GM19438 (cell line): ENCODE results near the gene HRC.
"Not testable (repeated sequence)": the region's sequence is repeated elsewhere in the genome, so short reads cannot be mapped to it uniquely, and the experiment has no call there.

Experiments used
- ATAC-seq: cut with Tn5 transposase; IDR thresholded peaks from one replicate; pipeline ENCODE4 v1.9.1; 2021; ENCODE audit warnings: low read depth; ENCODE audit not compliant: unreplicated experiment

The HRC gene

GRCh38 chr19:49136771-49137171 is 18.4 kb downstream of the HRC start:
- ATAC-seq = no peak

- no peak for ATAC-seq
Measured at GRCh38 chr19:49135686-49136085, 19.5 kb downstream of the HRC start.

GRCh38 chr19:49133621-49134454 is 21.4 kb downstream of the HRC start:
- no peak for ATAC-seq

- ATAC-seq = no peak
Measured at GRCh38 chr19:49132974-49133609, 22.1 kb downstream of the HRC start.

- ATAC-seq = no peak
Measured at GRCh38 chr19:49130325-49130724, 24.9 kb downstream of the HRC start.

GRCh38 chr19:49129238-49129583 is 26.0 kb downstream of the HRC start:
- no peak for ATAC-seq

GRCh38 chr19:49128545-49129237 is 26.5 kb downstream of the HRC start:
- no peak for ATAC-seq

GRCh38 chr19:49127674-49128544 is 27.3 kb downstream of the HRC start:
- ATAC-seq = peak; percentile 82

- ATAC-seq = not testable (repeated sequence)
Measured at GRCh38 chr19:49127225-49127624, 28.0 kb downstream of the HRC start.

GRCh38 chr19:49126575-49126974 is 28.6 kb downstream of the HRC start:
- no peak for ATAC-seq

- no peak for ATAC-seq
Measured at GRCh38 chr19:49125025-49125731, 30.0 kb downstream of the HRC start.

- ATAC-seq = not testable (repeated sequence)
Measured at GRCh38 chr19:49123285-49123684, 31.9 kb downstream of the HRC start.

GRCh38 chr19:49121841-49122240 is 33.4 kb downstream of the HRC start:
- ATAC-seq = not testable (repeated sequence)

- ATAC-seq = no peak
Measured at GRCh38 chr19:49120868-49121267, 34.3 kb downstream of the HRC start.

- no peak for ATAC-seq
Measured at GRCh38 chr19:49120325-49120683, 34.9 kb downstream of the HRC start.

- no peak for ATAC-seq
Measured at GRCh38 chr19:49119411-49120324, 35.5 kb downstream of the HRC start, which contains the start of gene PPFIA3. Gene PPFIA3, plus strand, starts transcription at chr19:49119544. Its CDS starts 8,330 bp downstream, at chr19:49127874.

GRCh38 chr19:49118565-49119410 is 36.4 kb downstream of the HRC start, which contains the start of gene C19orf73:
Gene C19orf73, minus strand, starts transcription at chr19:49119143. Its CDS starts 121 bp downstream, at chr19:49119022.
- peak; percentile 75 for ATAC-seq
